IMR-90 (cell line): ENCODE results near the gene RAB8B. TPM values are rescaled to one million over a fixed set of nuclear protein-coding genes. Genes with fewer than 3 reads are reported as not detected.
"Not testable (repeated sequence)": the region's sequence is repeated elsewhere in the genome, so short reads cannot be mapped to it uniquely, and the experiment has no call there.

Experiments used
- ATAC-seq: fragments of 200-7000 bp; cut with Tn5 transposase; 2 replicates; pipeline ENCODE4 v1.9.1; 2020; ENCODE audit warnings: low read depth, mild to moderate bottlenecking, moderate library complexity
- BruUV-seq: library from RNA; stranded (reverse); fragments of 400-500 nt; replicated peaks from 2 replicates; lab custom pipeline; 2021; lab: Mats Ljungman, UMichigan
- CTCF ChIA-PET: fragments of 300-600 bp; formaldehyde crosslinking; extraction: SDS; loops from one replicate; lab custom pipeline; 2021; ENCODE audit warnings: antibody characterized with exemption; lab: Yijun Ruan, JAX
- POLR2A ChIA-PET: fragments of 300-600 bp; sonication (Branson Sonifier 250); formaldehyde crosslinking; loops from one replicate; lab custom pipeline; 2022; ENCODE audit warnings: antibody characterized with exemption; ENCODE audit not compliant: unreplicated experiment; lab: Charles Lee
- DNase-seq: peaks from one replicate; pipeline ENCODE4 v3.0.0; 2013
- H2AFZ ChIP-seq: replicated peaks from 2 replicates; pipeline ENCODE3; 2013; ENCODE audit warnings: low read length, mild to moderate bottlenecking; ENCODE audit not compliant: poor library complexity
- H2AK5ac ChIP-seq: 2 replicates; pipeline ENCODE4 v1.6.1; 2013; ENCODE audit warnings: low read depth, low read length, inconsistent platforms
- H2AK9ac ChIP-seq: replicated peaks from 2 replicates; pipeline ENCODE3; 2013; ENCODE audit warnings: mild to moderate bottlenecking, low read depth, low read length, moderate library complexity; ENCODE audit not compliant: poor library complexity
- H2BK120ac ChIP-seq: 2 replicates; pipeline ENCODE4 v1.6.1; 2013; ENCODE audit warnings: low read depth, low read length, inconsistent platforms
- H2BK15ac ChIP-seq: 3 replicates; pipeline ENCODE4 v1.6.1; 2013; ENCODE audit warnings: low read depth, low read length, inconsistent platforms
- H2BK20ac ChIP-seq: 2 replicates; pipeline ENCODE4 v1.6.1; 2013; ENCODE audit warnings: low read depth, mild to moderate bottlenecking, inconsistent platforms, low read length, moderate library complexity
- H2BK5ac ChIP-seq: 2 replicates; pipeline ENCODE4 v1.6.1; 2013; ENCODE audit warnings: mild to moderate bottlenecking, low read depth, low read length, inconsistent platforms; ENCODE audit not compliant: poor library complexity, severe bottlenecking
- H3K14ac ChIP-seq: replicated peaks from 2 replicates; pipeline ENCODE4 v1.6.1; 2013; ENCODE audit warnings: low read depth, low read length, inconsistent platforms
- H3K18ac ChIP-seq: 2 replicates; pipeline ENCODE4 v1.6.1; 2013; ENCODE audit warnings: low read depth, low read length, control low read depth
- H3K23ac ChIP-seq: 2 replicates; pipeline ENCODE4 v1.6.1; 2013; ENCODE audit warnings: low read depth, low read length, inconsistent platforms
- H3K27ac ChIP-seq: 2 replicates; pipeline ENCODE4 v1.5.1; 2013; ENCODE audit warnings: mild to moderate bottlenecking, control low read depth, low read length; ENCODE audit not compliant: insufficient read depth
- H3K27me3 ChIP-seq: 2 replicates; pipeline ENCODE4 v1.6.1; 2013; ENCODE audit warnings: low read length; ENCODE audit not compliant: control insufficient read depth, insufficient read depth
- H3K36me3 ChIP-seq: 2 replicates; pipeline ENCODE4 v1.6.1; 2013; ENCODE audit warnings: low read length, mixed read lengths; ENCODE audit not compliant: control insufficient read depth, insufficient read depth
- H3K4ac ChIP-seq: 2 replicates; pipeline ENCODE4 v1.6.1; 2013; ENCODE audit warnings: low read depth, low read length, inconsistent platforms
- H3K4me1 ChIP-seq: 2 replicates; pipeline ENCODE4 v1.6.1; 2013; ENCODE audit warnings: low read length, mixed read lengths; ENCODE audit not compliant: control insufficient read depth, insufficient read depth
- H3K4me2 ChIP-seq: 2 replicates; pipeline ENCODE4 v1.6.1; 2013; ENCODE audit warnings: low read depth, mild to moderate bottlenecking, control low read depth, low read length, moderate library complexity
- H3K4me3 ChIP-seq: 2 replicates; pipeline ENCODE4 v1.5.1; 2013; ENCODE audit warnings: low read depth, mild to moderate bottlenecking, control low read depth, low read length, moderate library complexity; ENCODE audit not compliant: insufficient read depth
- H3K56ac ChIP-seq: 2 replicates; pipeline ENCODE4 v1.6.1; 2013; ENCODE audit warnings: low read length, inconsistent platforms; ENCODE audit not compliant: insufficient read depth; ENCODE audit errors: extremely low read depth
- H3K79me1 ChIP-seq, 2 experiments: 2 replicates each; pipeline ENCODE4 v1.6.1; 2013; ENCODE audit warnings: low read length in 2 of 2, inconsistent platforms in 1 of 2, low read depth in 1 of 2
- H3K9ac ChIP-seq: 2 replicates; pipeline ENCODE4 v1.6.1; 2013; ENCODE audit warnings: low read depth, low read length, control low read depth
- H3K9me1 ChIP-seq: 2 replicates; pipeline ENCODE4 v1.6.1; 2013; ENCODE audit warnings: low read length, inconsistent platforms; ENCODE audit not compliant: insufficient read depth
- H3K9me3 ChIP-seq: 2 replicates; pipeline ENCODE4 v1.6.1; 2013; ENCODE audit warnings: low read length; ENCODE audit not compliant: control insufficient read depth, insufficient read depth
- H4K20me1 ChIP-seq: 2 replicates; pipeline ENCODE4 v1.6.1; 2013; ENCODE audit warnings: low read length, inconsistent platforms; ENCODE audit not compliant: insufficient read depth
- H4K5ac ChIP-seq: 2 replicates; pipeline ENCODE4 v1.6.1; 2013; ENCODE audit warnings: mild to moderate bottlenecking, low read depth, low read length, control low read depth
- H4K8ac ChIP-seq, 2 experiments: 2 replicates each; pipeline ENCODE4 v1.6.1; 2013; ENCODE audit warnings: low read depth in 2 of 2, low read length in 2 of 2, control low read depth in 1 of 2, inconsistent platforms in 1 of 2
- H4K91ac ChIP-seq: 2 replicates; pipeline ENCODE4 v1.6.1; 2013; ENCODE audit warnings: low read depth, low read length, inconsistent platforms; ENCODE audit not compliant: insufficient read depth
- WGBS, 2 experiments: methylation state at CpG; one replicate each; pipeline versions ENCODE4 v1.1.5 to v1.1.7; 2013; ENCODE audit warnings: missing lambda C conversion rate in 2 of 2; ENCODE audit not compliant: insufficient read length in 1 of 2; ENCODE audit errors: extremely low coverage in 2 of 2; 5-methylcytosine and 5-hydroxymethylcytosine counted together
- dilution Hi-C: fragments of 300-500 bp; cut with HindIII; formaldehyde crosslinking; loops from one replicate; pipeline ENCODE4 v1.14.3; 2018; ENCODE audit warnings: low sequenced_read_pairs; ENCODE audit not compliant: unreplicated experiment
- in situ Hi-C: fragments of 300-500 bp; cut with MboI; formaldehyde crosslinking; loops from 3 replicates; pipeline ENCODE4 v1.14.3; 2019; ENCODE audit warnings: low sequenced_read_pairs, inconsistent platforms, mixed read lengths
- intact Hi-C: fragments of 100-400 bp; cut with micrococcal nuclease; formaldehyde crosslinking; loops from 2 replicates; pipeline ENCODE4 v1.10.0; 2022
- polyA plus RNA-seq, 3 experiments: library from polyadenylated mRNA; depleted of rRNA; stranded (reverse); fragments of >200 nt; gene quantifications; 2 replicates each; pipeline ENCODE4 v1.2.3, GENCODE V29; 2012; ENCODE audit warnings: low replicate concordance in 1 of 3
- total RNA-seq: library from RNA; depleted of rRNA; stranded (reverse); fragments of >200 nt; gene quantifications from 2 replicates; pipeline ENCODE4 v1.2.3, GENCODE V29; 2012

RAB8B gene
- total and polyA plus RNA-seq, 2 of the 4 experiments (the other 2 are of a cell fraction) = 19.4 to 29.4 TPM

- H2AK5ac ChIP-seq, H4K5ac ChIP-seq, H3K23ac ChIP-seq, dilution Hi-C loops, H3K9ac ChIP-seq, H4K8ac ChIP-seq, ATAC-seq, CTCF ChIA-PET, BruUV-seq, H3K27me3 ChIP-seq, H2BK5ac ChIP-seq, H2BK15ac ChIP-seq, H2BK120ac ChIP-seq, H3K36me3 ChIP-seq, H3K4me2 ChIP-seq, H4K91ac ChIP-seq, H3K56ac ChIP-seq, H3K14ac ChIP-seq, H2AFZ ChIP-seq, H3K18ac ChIP-seq, DNase-seq, intact Hi-C loops, H3K4ac ChIP-seq, in situ Hi-C loops, H3K27ac ChIP-seq, H3K4me3 ChIP-seq, H2BK20ac ChIP-seq, POLR2A ChIA-PET, H4K20me1 ChIP-seq, H3K9me1 ChIP-seq, H2AK9ac ChIP-seq, H3K9me3 ChIP-seq: not testable (repeated sequence)
- Histone ChIP-seq H3K79me1 (peaks cover 22 to 64% of the 10 kb centered on the region in 2 experiments), H3K4me1 (peaks cover 15% of the 10 kb centered on the region)
- WGBS, 2 experiments = 100% methylated on average over 1 of the region's 12 CpGs; no CpG with 5 or more reads in 1 of the 2 experiments
These were observed 19.4 kb downstream of the RAB8B start for GRCh38 chr15:63208824-63209223.
